H1 (cell line): ENCODE data around the gene SCAPER. TPM values are rescaled to one million over a fixed set of nuclear protein-coding genes. Genes with fewer than 3 reads are reported as not detected.
A peak's percentile ranks its signal among the peaks of the same experiment; 100 is the strongest.

ENCODE experiments used
- CTCF ChIA-PET: fragments of 300-600 bp; sonication (Branson Sonifier 250); formaldehyde crosslinking; loops from one replicate; lab custom pipeline; 2021; ENCODE audit not compliant: partially characterized antibody; lab: Charles Lee
- POLR2A ChIA-PET: fragments of 300-600 bp; sonication (Branson Sonifier 250); formaldehyde crosslinking; loops from one replicate; lab custom pipeline; 2021; ENCODE audit warnings: inconsistent platforms; ENCODE audit not compliant: partially characterized antibody; lab: Charles Lee
- DNase-seq, 2 experiments: peaks; one replicate each; pipeline versions ENCODE4 v3.0.0 to v3.0.0-alpha.2; 2010 to 2022; ENCODE audit warnings: low spot score in 2 of 2, low read depth in 1 of 2, mixed read lengths in 1 of 2
- FAIRE-seq: peaks from 2 replicates; lab custom pipeline; 2011; peaks lifted over from hg19 to GRCh38; lab: Jason Lieb, UNC
- H2AFZ ChIP-seq: 2 replicates; pipeline ENCODE4 v1.8.1; 2012; ENCODE audit warnings: low read length, inconsistent platforms
- H2AK5ac ChIP-seq: 2 replicates; pipeline ENCODE4 v1.6.1; 2013; ENCODE audit warnings: low read depth, low read length
- H2BK120ac ChIP-seq: replicated peaks from 2 replicates; pipeline ENCODE3; 2013; ENCODE audit warnings: low read depth, low read length, inconsistent platforms
- H2BK12ac ChIP-seq: 2 replicates; pipeline ENCODE4 v1.6.1; 2013; ENCODE audit warnings: low read depth, low read length
- H2BK15ac ChIP-seq: 2 replicates; pipeline ENCODE4 v1.6.1; 2013; ENCODE audit warnings: low read length
- H2BK20ac ChIP-seq: 2 replicates; pipeline ENCODE4 v1.6.1; 2013; ENCODE audit warnings: low read length
- H2BK5ac ChIP-seq: 2 replicates; pipeline ENCODE4 v1.6.1; 2013; ENCODE audit warnings: low read depth, low read length
- H3K14ac ChIP-seq: 2 replicates; pipeline ENCODE4 v1.6.1; 2013; ENCODE audit warnings: inconsistent platforms; ENCODE audit not compliant: insufficient read length
- H3K18ac ChIP-seq: 2 replicates; pipeline ENCODE4 v1.6.1; 2013; ENCODE audit warnings: low read length; ENCODE audit errors: extremely low read depth
- H3K23ac ChIP-seq: 2 replicates; pipeline ENCODE4 v1.6.1; 2013; ENCODE audit warnings: inconsistent platforms; ENCODE audit not compliant: insufficient read length
- H3K23me2 ChIP-seq: 2 replicates; pipeline ENCODE4 v1.6.1; 2013; ENCODE audit warnings: low read depth, low read length
- H3K27ac ChIP-seq: 2 replicates; pipeline ENCODE4 v1.6.1; 2011; ENCODE audit warnings: low read depth, low read length, inconsistent platforms
- H3K27me3 ChIP-seq, 4 experiments: replicated peaks in 1 of 4; 1 replicate in 1 of 4; 2 replicates in 3 of 4; pipeline versions ENCODE4 v1.6.1 to v1.8.1; 2011 to 2013; ENCODE audit warnings: low read length in 3 of 4, mild to moderate bottlenecking in 3 of 4, inconsistent platforms in 2 of 4, mixed read lengths in 2 of 4, moderate library complexity in 1 of 4; ENCODE audit not compliant: control insufficient read depth in 3 of 4, insufficient read depth in 3 of 4; ENCODE audit errors: extremely low read depth in 1 of 4
- H3K36me3 ChIP-seq, 4 experiments: 2 replicates each; pipeline versions ENCODE4 v1.6.1 to v1.8.1; 2011 to 2013; ENCODE audit warnings: mild to moderate bottlenecking in 4 of 4, low read length in 3 of 4, moderate library complexity in 2 of 4, control low read depth in 1 of 4, inconsistent platforms in 1 of 4; ENCODE audit not compliant: insufficient read depth in 4 of 4, control insufficient read depth in 2 of 4
- H3K4ac ChIP-seq: replicated peaks from 2 replicates; pipeline ENCODE3; 2013; ENCODE audit warnings: low read length, low read depth, mixed read lengths, inconsistent platforms; ENCODE audit not compliant: insufficient read length
- H3K4me1 ChIP-seq, 4 experiments: replicated peaks in 1 of 4; 1 replicate in 1 of 4; 2 replicates in 3 of 4; pipeline versions ENCODE4 v1.6.1 to v1.8.1; 2011 to 2013; ENCODE audit warnings: low read length in 3 of 4, inconsistent platforms in 2 of 4, mixed read lengths in 1 of 4; ENCODE audit not compliant: insufficient read depth in 4 of 4, control insufficient read depth in 3 of 4
- H3K4me2 ChIP-seq, 2 experiments: 2 replicates each; pipeline versions ENCODE4 v1.6.1 to v1.8.1; 2011 to 2013; ENCODE audit warnings: low read depth in 2 of 2, low read length in 2 of 2, control low read depth in 1 of 2, inconsistent platforms in 1 of 2, mild to moderate bottlenecking in 1 of 2; ENCODE audit not compliant: insufficient read depth in 1 of 2
- H3K4me3 ChIP-seq, 4 experiments: fragments of 200-600, 300-600 bp in 1 of 4; sonication (generic), shearing (Covaris generic), sonication (Bioruptor Twin) in 1 of 4; 2 replicates each; pipeline versions ENCODE4 v1.5.1 to v1.8.1; 2011 to 2016; ENCODE audit warnings: low read length in 4 of 4, low read depth in 3 of 4, control low read depth in 2 of 4, inconsistent platforms in 2 of 4, mild to moderate bottlenecking in 2 of 4, mixed read lengths in 1 of 4, moderate library complexity in 1 of 4; ENCODE audit not compliant: insufficient read depth in 2 of 4; ENCODE audit errors: extremely low read depth in 1 of 4
- H3K56ac ChIP-seq: replicated peaks from 2 replicates; pipeline ENCODE3; 2013; ENCODE audit warnings: low read depth, mild to moderate bottlenecking, mixed read lengths, low read length, inconsistent platforms; ENCODE audit not compliant: insufficient read length
- H3K79me1 ChIP-seq: 2 replicates; pipeline ENCODE4 v1.6.1; 2013; ENCODE audit warnings: low read depth, low read length, control low read depth
- H3K79me2 ChIP-seq, 2 experiments: 2 replicates each; pipeline versions ENCODE4 v1.6.1 to v1.8.1; 2012 to 2013; ENCODE audit warnings: low read length in 2 of 2, mild to moderate bottlenecking in 2 of 2, inconsistent platforms in 1 of 2; ENCODE audit not compliant: insufficient read depth in 2 of 2, control insufficient read depth in 1 of 2
- H3K9ac ChIP-seq, 4 experiments: replicated peaks in 1 of 4; 1 replicate in 1 of 4; 2 replicates in 3 of 4; pipeline versions ENCODE4 v1.6.1 to v1.8.1; 2011 to 2013; ENCODE audit warnings: low read depth in 3 of 4, low read length in 3 of 4, control low read depth in 2 of 4, mild to moderate bottlenecking in 2 of 4, moderate library complexity in 2 of 4, inconsistent platforms in 1 of 4; ENCODE audit errors: extremely low read depth in 1 of 4
- H3K9me3 ChIP-seq, 2 experiments: 2 replicates each; pipeline versions ENCODE4 v1.6.1 to v1.8.1; 2012 to 2013; ENCODE audit warnings: mild to moderate bottlenecking in 2 of 2, moderate library complexity in 2 of 2, control low read depth in 1 of 2, inconsistent platforms in 1 of 2, low read depth in 1 of 2, low read length in 1 of 2, mixed read lengths in 1 of 2; ENCODE audit not compliant: insufficient read depth in 2 of 2
- H4K20me1 ChIP-seq, 2 experiments: replicated peaks in 1 of 2; 2 replicates each; pipeline versions ENCODE3 to v1.8.1; 2011 to 2013; ENCODE audit warnings: inconsistent platforms in 2 of 2, low read length in 2 of 2, mild to moderate bottlenecking in 1 of 2; ENCODE audit not compliant: insufficient read depth in 2 of 2, control insufficient read depth in 1 of 2
- H4K5ac ChIP-seq: 2 replicates; pipeline ENCODE4 v1.6.1; 2013; ENCODE audit warnings: low read length, low read depth, mixed read lengths, inconsistent platforms; ENCODE audit not compliant: insufficient read length
- H4K8ac ChIP-seq: 2 replicates; pipeline ENCODE4 v1.8.0; 2013; ENCODE audit warnings: mild to moderate bottlenecking, moderate library complexity, low read length, inconsistent platforms; ENCODE audit not compliant: insufficient read depth; ENCODE audit errors: extremely low read depth
- H4K91ac ChIP-seq: replicated peaks from 2 replicates; pipeline ENCODE3; 2013; ENCODE audit warnings: low read length, mixed read lengths, inconsistent platforms; ENCODE audit not compliant: insufficient read length
- CEBPB ChIP-seq: IDR thresholded peaks from 2 replicates; pipeline ENCODE4 v1.6.1; 2012; ENCODE audit warnings: low read depth, low read length
- KDM4A ChIP-seq: IDR thresholded peaks from one replicate; pipeline ENCODE4 v1.7.1; 2012; ENCODE audit warnings: low read depth, mild to moderate bottlenecking, moderate library complexity, low read length, inconsistent platforms; ENCODE audit not compliant: severe bottlenecking
- KDM5A ChIP-seq: fragments of 200-600 bp; IDR thresholded peaks from 2 replicates; pipeline ENCODE4 v1.7.1; 2012; ENCODE audit warnings: mild to moderate bottlenecking, low read length, inconsistent platforms, mixed read lengths
- NANOG ChIP-seq: IDR thresholded peaks from 2 replicates; pipeline ENCODE4 v1.6.1; 2011; ENCODE audit warnings: low read length, low read depth, mild to moderate bottlenecking, inconsistent platforms; ENCODE audit not compliant: insufficient read depth, poor library complexity, severe bottlenecking
- POLR2A ChIP-seq, 2 experiments: IDR thresholded peaks; 1 replicate in 1 of 2; 2 replicates in 1 of 2; pipeline ENCODE4 v1.6.1; 2011; ENCODE audit warnings: low read depth in 2 of 2, low read length in 2 of 2, mild to moderate bottlenecking in 2 of 2; ENCODE audit errors: control extremely low read depth in 1 of 2
- POU5F1 ChIP-seq: IDR thresholded peaks from 2 replicates; pipeline ENCODE4 v1.6.1; 2011; ENCODE audit warnings: low read depth, mild to moderate bottlenecking, low read length, moderate library complexity
- SIN3A ChIP-seq, 2 experiments: IDR thresholded peaks in 1 of 2; conservative IDR thresholded peaks in 1 of 2; 2 replicates each; pipeline ENCODE4 v1.6.1; 2011 to 2012; ENCODE audit warnings: low read length in 2 of 2, improper control_type of control experiment in 1 of 2, low read depth in 1 of 2, mild to moderate bottlenecking in 1 of 2
- SIX5 ChIP-seq: IDR thresholded peaks from 2 replicates; pipeline ENCODE4 v1.6.1; 2011; ENCODE audit warnings: mild to moderate bottlenecking, low read depth, low read length
- TBP ChIP-seq: IDR thresholded peaks from 2 replicates; pipeline ENCODE4 v1.6.1; 2011; ENCODE audit warnings: low read depth, low read length, improper control_type of control experiment
- WGBS, 2 experiments: shearing (Covaris generic) in 1 of 2; methylation state at CpG; one replicate each; pipeline versions ENCODE4 v1.1.6 to v1.1.7; 2013 to 2015; ENCODE audit warnings: low lambda C conversion rate in 2 of 2, mixed read lengths in 2 of 2, inconsistent platforms in 1 of 2, low coverage in 1 of 2, missing lambda C conversion rate in 1 of 2; ENCODE audit not compliant: insufficient replicate concordance in 2 of 2, insufficient coverage in 1 of 2, insufficient read length in 1 of 2; ENCODE audit errors: extremely low coverage in 1 of 2, missing lambda C conversion rate in 1 of 2; 5-methylcytosine and 5-hydroxymethylcytosine counted together
- polyA plus RNA-seq, 7 experiments: library from polyadenylated mRNA; depleted of rRNA in 3 of 7; stranded (reverse) in 5 of 7; unstranded in 2 of 7; fragments of >200 nt in 5 of 7; fragments of 200-250 nt in 2 of 7; gene quantifications; 1 replicate in 5 of 7; 2 replicates in 1 of 7; 4 replicates in 1 of 7; pipeline versions ENCODE4 v1.2.1 to v1.2.3, GENCODE V29; 2011 to 2013; ENCODE audit warnings: missing spikeins in 2 of 7, mixed read lengths in 2 of 7
- total RNA-seq: library from RNA; stranded (reverse); fragmentation: NEBNext Ultra II Directional; extraction: Animal tissue kit (Norgen Biotek cat#: 25700); gene quantifications from 2 replicates; pipeline ENCODE4 v1.2.1, GENCODE V29; 2021

SCAPER gene
- total and polyA plus RNA-seq, 2 of the 8 experiments (the other 6 are each of a cell fraction or from before 2014, with no cell fraction given), result 1.6 to 6.8 TPM

DNA sequence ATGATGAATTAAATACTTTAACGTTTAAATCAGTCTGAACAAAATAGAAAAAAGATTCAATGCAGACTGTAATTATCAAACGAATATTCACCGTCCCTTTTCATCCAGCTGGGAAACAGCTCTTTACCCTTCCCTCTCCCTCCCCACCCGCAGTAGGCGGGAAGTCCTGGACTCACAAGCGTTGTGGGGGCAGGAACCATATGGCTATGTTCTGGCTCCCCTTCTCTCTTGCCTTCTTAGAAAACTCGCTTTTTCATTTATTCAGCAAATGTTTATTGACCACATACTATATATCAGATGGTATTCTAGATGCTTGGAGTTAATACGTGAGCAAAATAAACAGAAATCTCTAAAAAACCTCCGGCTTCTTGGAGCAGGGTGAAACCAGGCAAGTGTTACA is 715 bp upstream of the SCAPER start:
- Histone ChIP-seq H3K27ac (no peak overlapping the region), H3K4me1 (peaks cover 1 to 7% (median 4%) of the 10 kb centered on the region in 4 experiments; a peak in 5 of 7 replicates), H2BK12ac (no peak overlapping the region), H3K9me3 (peaks cover 0 to 3% of the 10 kb centered on the region in 2 experiments; a peak in 2 of 4 replicates), H4K5ac (no peak overlapping the region), H3K14ac (no peak overlapping the region), H3K27me3 (peaks cover 0 to 4% (median 0%) of the 10 kb centered on the region in 4 experiments; a peak in 2 of 7 replicates), H2AFZ (peak overlapping the region; percentile 93), H3K79me1 (no peaks in the 10 kb centered on the region)
- CTCF ChIA-PET, result no interaction called here
- TF ChIP-seq SIN3A (conservative IDR thresholded peaks at IDR 0.05 in 1 of 2, IDR thresholded peaks at IDR 0.05 in 1 of 2; ENCODE audit: low read depth in 1 of 2, low read length in 2 of 2) (no peak), POU5F1 (no peak), SIX5 (no peak), POLR2A (IDR thresholded peaks at IDR 0.05; ENCODE audit: control extremely low read depth in 1 of 2, low read depth in 2 of 2, low read length in 2 of 2) (no peak), KDM5A (no peak), TBP (no peak), NANOG (no peak), CEBPB (no peak), KDM4A (no peak)
- TF ChIP-seq, all 59 proteins: peak for 0
- Histone ChIP-seq H3K4ac (no peak overlapping the region), H3K23me2 (peaks cover 7% of the 10 kb centered on the region), H3K36me3 (no peaks in the 10 kb centered on the region), H2BK5ac (no peak overlapping the region), H3K56ac (no peak overlapping the region), H4K20me1 (no peaks in the 10 kb centered on the region), H4K8ac (no peak overlapping the region), H2BK120ac (no peak overlapping the region), H3K18ac (no peak overlapping the region), H4K91ac (peak overlapping the region; percentile 61), H3K9ac (no peak overlapping the region), H3K4me2 (peak overlapping the region; percentile 93 to 97), H3K4me3 (peak overlapping the region; percentile 54 to 71 (median 63); a peak in 6 of 8 replicates), H3K79me2 (no peaks in the 10 kb centered on the region), H2BK20ac (no peak overlapping the region), H2BK15ac (no peak overlapping the region), H2AK5ac (no peak overlapping the region), H3K23ac (no peak overlapping the region)
- WGBS, 2 experiments, result 32% methylated on average over 9 of the region's 9 CpGs; no CpG with 5 or more reads in 1 of the 2 experiments
- FAIRE-seq (no peak), DNase-seq (no peak)
- POLR2A ChIA-PET, result interaction anchor here (0.6 to 1.7 kb wide), 4 partner anchors 9 to 257 kb away, joined by 3 to 14 read pairs (median 6); partner anchors contain the start of gene RCN2
